GM12878 (cell line): Measurements from ENCODE around the gene PLA2G5. TPM values are rescaled to one million over a fixed set of nuclear protein-coding genes. Genes with fewer than 3 reads are reported as not detected.

Experiments used
- ATAC-seq: fragments of 200-7000 bp; cut with Tn5 transposase; 3 replicates; pipeline ENCODE4 v1.9.1; 2020; ENCODE audit warnings: mild to moderate bottlenecking, moderate library complexity
- BruUV-seq: library from RNA; stranded (reverse); fragments of 400-500 nt; replicated peaks from 2 replicates; lab custom pipeline; 2021; lab: Mats Ljungman, UMichigan
- CTCF ChIA-PET: fragments of 300-600 bp; sonication (Branson Sonifier 250); formaldehyde crosslinking; extraction: SDS; loops from one replicate; lab custom pipeline; 2021; ENCODE audit warnings: inconsistent platforms; lab: Yijun Ruan, JAX
- POLR2A ChIA-PET: fragments of 350-600 bp; formaldehyde crosslinking; extraction: SDS; loops from one replicate; lab custom pipeline; 2021; ENCODE audit warnings: inconsistent platforms; lab: Charles Lee
- RAD21 ChIA-PET: fragments of 300-600 bp; sonication (Branson Sonifier 250); formaldehyde crosslinking; loops from one replicate; lab custom pipeline; 2023; ENCODE audit warnings: antibody characterized with exemption; ENCODE audit not compliant: unreplicated experiment; lab: Charles Lee
- SMC1A ChIA-PET: fragments of 300-600 bp; sonication (Branson Sonifier 250); formaldehyde crosslinking; loops from one replicate; lab custom pipeline; 2023; ENCODE audit not compliant: unreplicated experiment, uncharacterized antibody; lab: Charles Lee
- DNase-seq: peaks from one replicate; pipeline ENCODE4 v3.0.0-alpha.2; 2011; ENCODE audit warnings: low read depth, low spot score
- FAIRE-seq: peaks from 3 replicates; lab custom pipeline; 2011; peaks lifted over from hg19 to GRCh38; lab: Jason Lieb, UNC
- H2AFZ ChIP-seq: 2 replicates; pipeline ENCODE4 v1.6.0; 2011; ENCODE audit warnings: low read depth, low read length, control low read depth; ENCODE audit not compliant: control insufficient read depth
- H3K27ac ChIP-seq: 2 replicates; pipeline ENCODE4 v1.5.1; 2011; ENCODE audit warnings: control low read depth; ENCODE audit not compliant: control insufficient read depth, insufficient read depth
- H3K27me3 ChIP-seq, 2 experiments: replicated peaks in 1 of 2; 2 replicates each; pipeline versions ENCODE4 v1.6.0 to v1.6.1; 2011; ENCODE audit warnings: low read length in 1 of 2; ENCODE audit not compliant: control insufficient read depth in 2 of 2, insufficient read depth in 2 of 2
- H3K36me3 ChIP-seq, 2 experiments: 2 replicates each; pipeline ENCODE4 v1.5.1; 2011; ENCODE audit warnings: low read length in 1 of 2; ENCODE audit not compliant: control insufficient read depth in 2 of 2, insufficient read depth in 2 of 2
- H3K4me1 ChIP-seq: 2 replicates; pipeline ENCODE4 v1.6.1; 2011; ENCODE audit warnings: mild to moderate bottlenecking, low read length, moderate library complexity, mixed read lengths; ENCODE audit not compliant: control insufficient read depth, insufficient read depth
- H3K4me2 ChIP-seq: 2 replicates; pipeline ENCODE4 v1.6.0; 2011; ENCODE audit warnings: control low read depth; ENCODE audit not compliant: control insufficient read depth, insufficient read depth
- H3K4me3 ChIP-seq: fragments of 200-600 bp; sonication (generic); 2 replicates; pipeline ENCODE4 v1.5.1; 2016
- H3K79me2 ChIP-seq: 2 replicates; pipeline ENCODE4 v1.6.0; 2011; ENCODE audit warnings: low read length; ENCODE audit not compliant: control insufficient read depth, insufficient read depth
- H3K9ac ChIP-seq: 2 replicates; pipeline ENCODE4 v1.8.0; 2011; ENCODE audit warnings: low read length, control low read depth, mixed read lengths; ENCODE audit not compliant: control insufficient read depth, insufficient read depth
- H3K9me3 ChIP-seq: replicated peaks from 3 replicates; pipeline ENCODE4 v1.5.1; 2011; ENCODE audit warnings: mild to moderate bottlenecking, low read length; ENCODE audit not compliant: control insufficient read depth, insufficient read depth
- H4K20me1 ChIP-seq: 2 replicates; pipeline ENCODE4 v1.6.0; 2011; ENCODE audit not compliant: control insufficient read depth, insufficient read depth
- ATF3 ChIP-seq: IDR thresholded peaks from 2 replicates; pipeline ENCODE4 v1.6.1; 2011; ENCODE audit warnings: low read depth, mild to moderate bottlenecking, low read length, moderate library complexity, borderline replicate concordance; ENCODE audit errors: extremely low read depth
- BCLAF1 ChIP-seq: fragments of 450-650 bp; IDR thresholded peaks from 2 replicates; pipeline ENCODE4 v1.6.1; 2017; ENCODE audit warnings: antibody characterized with exemption, mild to moderate bottlenecking, moderate library complexity
- CEBPB ChIP-seq, 2 experiments: fragments of 150-350 bp in 1 of 2; IDR thresholded peaks; 2 replicates each; pipeline ENCODE4 v1.6.1; 2012 to 2014; ENCODE audit warnings: low read depth in 2 of 2, low read length in 2 of 2, borderline replicate concordance in 1 of 2, inconsistent platforms in 1 of 2
- ETV6 ChIP-seq, 2 experiments: fragments of 450-650 bp in 1 of 2; IDR thresholded peaks in 1 of 2; conservative IDR thresholded peaks in 1 of 2; 2 replicates each; pipeline ENCODE4 v1.6.1; 2014; ENCODE audit warnings: antibody characterized with exemption in 1 of 2, borderline replicate concordance in 1 of 2, low read depth in 1 of 2, mild to moderate bottlenecking in 1 of 2, moderate library complexity in 1 of 2
- MEF2A ChIP-seq: IDR thresholded peaks from 2 replicates; pipeline ENCODE4 v1.6.1; 2011; ENCODE audit warnings: low read depth, mild to moderate bottlenecking, low read length, moderate library complexity; ENCODE audit not compliant: insufficient read depth
- MYB ChIP-seq: fragments of 150-350 bp; IDR thresholded peaks from 2 replicates; pipeline ENCODE4 v1.6.1; 2014; ENCODE audit warnings: mild to moderate bottlenecking, low read depth, low read length, borderline replicate concordance
- MYC ChIP-seq: IDR thresholded peaks from 2 replicates; pipeline ENCODE4 v1.6.1; 2011; ENCODE audit warnings: mild to moderate bottlenecking, low read length, moderate library complexity, inconsistent platforms; ENCODE audit not compliant: insufficient read depth, insufficient replicate concordance, insufficient read length, severe bottlenecking
- NR2F1 ChIP-seq: fragments of 450-650 bp; conservative IDR thresholded peaks from 2 replicates; pipeline ENCODE4 v1.6.1; 2017; ENCODE audit warnings: mild to moderate bottlenecking
- RAD21 ChIP-seq: IDR thresholded peaks from 2 replicates; pipeline ENCODE4 v1.6.1; 2011; ENCODE audit warnings: mild to moderate bottlenecking, low read depth, low read length, moderate library complexity; ENCODE audit not compliant: insufficient read depth
- RELB ChIP-seq: fragments of 450-650 bp; IDR thresholded peaks from 2 replicates; pipeline ENCODE4 v1.6.1; 2017; ENCODE audit warnings: low read depth, mild to moderate bottlenecking, moderate library complexity
- SMARCA5 ChIP-seq: fragments of 450-650 bp; IDR thresholded peaks from 2 replicates; pipeline ENCODE4 v1.6.1; 2017; ENCODE audit warnings: mild to moderate bottlenecking
- ZBED1 ChIP-seq: IDR thresholded peaks from 2 replicates; pipeline ENCODE4 v1.6.1; 2016; ENCODE audit warnings: borderline replicate concordance
- ZBTB33 ChIP-seq: fragments of 450-650 bp; IDR thresholded peaks from 2 replicates; pipeline ENCODE4 v1.6.1; 2017; ENCODE audit warnings: mild to moderate bottlenecking
- ZNF207 ChIP-seq: fragments of 450-650 bp; IDR thresholded peaks from 2 replicates; pipeline ENCODE4 v1.6.1; 2014; ENCODE audit warnings: antibody characterized with exemption, mild to moderate bottlenecking, borderline replicate concordance
- ZNF622 ChIP-seq: fragments of 450-650 bp; IDR thresholded peaks from 2 replicates; pipeline ENCODE4 v1.6.1; 2017; ENCODE audit warnings: mild to moderate bottlenecking, inconsistent platforms
- WGBS: methylation state at CpG from one replicate; pipeline ENCODE4 v1.1.6; 2016; ENCODE audit warnings: low lambda C conversion rate; ENCODE audit not compliant: insufficient replicate concordance, insufficient coverage; ENCODE audit errors: missing lambda C conversion rate; 5-methylcytosine and 5-hydroxymethylcytosine counted together
- in situ Hi-C: fragments of 300-500 bp; cut with MboI; formaldehyde crosslinking; loops from 9 replicates; pipeline ENCODE4 v1.14.3; 2018; ENCODE audit warnings: mixed read lengths
- intact Hi-C: fragments of 100-400 bp; cut with micrococcal nuclease; formaldehyde crosslinking; loops from one replicate; pipeline ENCODE4 v1.14.2; 2022; ENCODE audit not compliant: unreplicated experiment
- polyA plus RNA-seq, 11 experiments: library from polyadenylated mRNA; depleted of rRNA in 4 of 11; unstranded in 6 of 11; stranded (reverse) in 5 of 11; fragments of >200 nt; fragmentation: Nextera tagmentation in 4 of 11; fragmentation: Illumina TruSeq in 1 of 11; extraction: Ambion mirVana in 4 of 11; extraction: Trizol in 1 of 11; gene quantifications; 1 replicate in 1 of 11; 2 replicates in 10 of 11; pipeline versions ENCODE4 v1.2.1 to v1.2.3, GENCODE V29; 2011 to 2016; ENCODE audit warnings: inconsistent platforms in 2 of 11, missing spikeins in 2 of 11, low read depth in 1 of 11
- total RNA-seq, 4 experiments: library from RNA; depleted of rRNA in 3 of 4; stranded (reverse); fragments of >200 nt in 3 of 4; fragmentation: Illumina TruSeq in 1 of 4; extraction: Trizol in 1 of 4; gene quantifications; 2 replicates each; pipeline versions ENCODE4 v1.2.1 to v1.2.3, GENCODE V29; 2013 to 2021

Gene PLA2G5
- total and polyA plus RNA-seq, 10 of the 15 experiments (the other 5 are each of a cell fraction or from before 2014, with no cell fraction given): 0.10 to 0.19 (median 0.17) TPM; not detected in 7

- TF ChIP-seq ETV6 (conservative IDR thresholded peaks at IDR 0.05 in 1 of 2, IDR thresholded peaks at IDR 0.05 in 1 of 2; ENCODE audit: borderline replicate concordance in 1 of 2, low read depth in 1 of 2) (no peak), ZBED1 (no peak), BCLAF1 (no peak), ATF3 (no peak), MYC (no peak)
- TF ChIP-seq, all 136 proteins: peak for 3
These were observed 49.4 kb downstream of the PLA2G5 start, which contains the start of gene PLA2G2D (continued) for GRCh38 chr1:20119347-20119746.

GRCh38 chr1:20120796-20121195 is 50.8 kb downstream of the PLA2G5 start:
- Histone ChIP-seq H3K9ac (no peak overlapping the region), H4K20me1 (no peaks in the 10 kb centered on the region), H2AFZ (no peak overlapping the region), H3K79me2 (no peaks in the 10 kb centered on the region), H3K4me2 (no peak overlapping the region), H3K4me1 (peaks cover 34% of the 10 kb centered on the region), H3K27me3 (no peaks in the 10 kb centered on the region), H3K9me3 (no peaks in the 10 kb centered on the region), H3K36me3 (no peaks in the 10 kb centered on the region), H3K27ac (no peak overlapping the region), H3K4me3 (no peak overlapping the region)
- no peak for DNase-seq
- TF ChIP-seq ZNF207: no peak
- no peak for TF ChIP-seq NR2F1
- TF ChIP-seq ZBTB33: no peak
- TF ChIP-seq RAD21: no peak
- no peak for TF ChIP-seq CEBPB (IDR thresholded peaks at IDR 0.05; ENCODE audit: borderline replicate concordance in 1 of 2, low read depth in 2 of 2, low read length in 2 of 2)
- no peak for TF ChIP-seq ZNF622
- TF ChIP-seq MEF2A: no peak
- no peak for TF ChIP-seq RELB
- TF ChIP-seq MYB: no peak
- TF ChIP-seq SMARCA5: no peak
- in situ Hi-C loops: no loop called here
- POLR2A ChIA-PET: no interaction called here
- CTCF ChIA-PET: interaction anchor here (0.6 to 1.3 kb wide), 2 partner anchors 40 to 761 kb away, joined by 3 read pairs; no protein-coding TSS in a partner anchor
- RAD21 ChIA-PET: interaction anchor here (0.9 to 1.0 kb wide), 2 partner anchors 31 to 63 kb away, joined by 3 to 4 read pairs; no protein-coding TSS in a partner anchor
- FAIRE-seq: no peak
- BruUV-seq: no TSS peak
- intact Hi-C loops: no loop called here
- 96% methylated on average over 4 of the region's 4 CpGs for WGBS
- ATAC-seq: no peak
- SMC1A ChIA-PET: no interaction called here
